ENCODE measurements around the gene MRPL20.

- TF ChIP-seq, protein P1, sequence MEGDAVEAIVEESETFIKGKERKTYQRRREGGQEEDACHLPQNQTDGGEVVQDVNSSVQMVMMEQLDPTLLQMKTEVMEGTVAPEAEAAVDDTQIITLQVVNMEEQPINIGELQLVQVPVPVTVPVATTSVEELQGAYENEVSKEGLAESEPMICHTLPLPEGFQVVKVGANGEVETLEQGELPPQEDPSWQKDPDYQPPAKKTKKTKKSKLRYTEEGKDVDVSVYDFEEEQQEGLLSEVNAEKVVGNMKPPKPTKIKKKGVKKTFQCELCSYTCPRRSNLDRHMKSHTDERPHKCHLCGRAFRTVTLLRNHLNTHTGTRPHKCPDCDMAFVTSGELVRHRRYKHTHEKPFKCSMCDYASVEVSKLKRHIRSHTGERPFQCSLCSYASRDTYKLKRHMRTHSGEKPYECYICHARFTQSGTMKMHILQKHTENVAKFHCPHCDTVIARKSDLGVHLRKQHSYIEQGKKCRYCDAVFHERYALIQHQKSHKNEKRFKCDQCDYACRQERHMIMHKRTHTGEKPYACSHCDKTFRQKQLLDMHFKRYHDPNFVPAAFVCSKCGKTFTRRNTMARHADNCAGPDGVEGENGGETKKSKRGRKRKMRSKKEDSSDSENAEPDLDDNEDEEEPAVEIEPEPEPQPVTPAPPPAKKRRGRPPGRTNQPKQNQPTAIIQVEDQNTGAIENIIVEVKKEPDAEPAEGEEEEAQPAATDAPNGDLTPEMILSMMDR (IDR thresholded peaks at IDR 0.05; ENCODE audit: low read depth, low read length, poor library complexity, severe bottlenecking), result no peak
- no peak for TF ChIP-seq EZH2phosphoT487 (IDR thresholded peaks at IDR 0.05; ENCODE audit: borderline replicate concordance, low read length)
Observed at GRCh38 chr1:1380860-1381259, 26.2 kb downstream of the MRPL20 start.
